Measurements from ENCODE around the gene SPPL3. TPM values are rescaled to one million over a fixed set of nuclear protein-coding genes. Genes with fewer than 3 reads are reported as not detected.

SPPL3 gene
- total RNA-seq, 1 donor, result 44.5 TPM

DNA sequence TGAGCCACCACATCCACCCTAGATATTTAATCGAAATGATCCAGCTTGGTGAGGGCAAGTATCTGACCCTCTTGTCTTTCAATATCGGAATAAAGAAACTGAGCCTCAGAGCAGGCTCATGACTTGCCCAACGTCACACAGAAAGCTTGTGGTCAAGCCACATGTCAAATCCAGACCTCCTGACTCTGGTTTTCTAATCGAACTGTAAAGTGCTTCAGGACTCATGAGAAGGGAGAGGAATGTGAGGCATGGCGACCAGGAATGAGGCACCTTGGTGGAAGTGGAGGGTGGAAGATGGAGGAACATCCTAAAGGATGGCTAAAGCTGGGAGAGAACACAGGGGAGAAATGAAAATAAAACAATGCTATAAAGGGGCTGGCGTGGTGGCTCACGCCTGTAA, 27.9 kb upstream of the SPPL3 start:
- H3K4me1 ChIP-seq (ENCODE audit: insufficient read depth, low read length), result peaks cover 35% of the 10 kb centered on the region
- H3K4me3 ChIP-seq (ENCODE audit: low read length), result no peak overlapping the region

DNA sequence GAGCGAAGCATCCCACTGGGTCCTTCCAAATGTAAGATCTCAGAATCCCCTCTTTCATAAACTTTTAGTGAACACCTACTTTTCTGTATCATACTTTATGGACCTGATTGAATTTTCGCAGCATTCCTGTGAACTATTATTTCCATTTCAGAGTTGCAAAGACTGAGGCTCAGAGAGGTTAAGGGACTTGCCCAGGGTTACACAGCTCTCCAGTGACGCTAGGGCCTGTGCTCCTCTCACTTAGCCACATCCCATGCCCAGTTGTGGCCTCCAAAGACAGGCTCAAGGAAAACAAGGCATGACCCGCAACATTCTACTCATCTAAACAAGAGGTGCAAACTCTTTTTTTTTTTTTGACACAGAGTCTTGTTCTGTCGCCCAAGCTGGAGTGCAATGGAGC, 25.9 kb upstream of the SPPL3 start:
- Histone ChIP-seq H3K27me3 (ENCODE audit: insufficient read depth, low read length) (no peaks in the 10 kb centered on the region), H3K4me1 (ENCODE audit: insufficient read depth, low read length) (peaks cover 15% of the 10 kb centered on the region), H3K4me3 (ENCODE audit: low read length) (no peak overlapping the region), H3K9me3 (ENCODE audit: low read depth, low read length) (no peaks in the 10 kb centered on the region)

More for the DNA sequence above, 27.9 kb upstream of the SPPL3 start:
- Histone ChIP-seq H3K27me3 (ENCODE audit: insufficient read depth, low read length) (no peaks in the 10 kb centered on the region), H3K9me3 (ENCODE audit: low read depth, low read length) (no peaks in the 10 kb centered on the region)

DNA sequence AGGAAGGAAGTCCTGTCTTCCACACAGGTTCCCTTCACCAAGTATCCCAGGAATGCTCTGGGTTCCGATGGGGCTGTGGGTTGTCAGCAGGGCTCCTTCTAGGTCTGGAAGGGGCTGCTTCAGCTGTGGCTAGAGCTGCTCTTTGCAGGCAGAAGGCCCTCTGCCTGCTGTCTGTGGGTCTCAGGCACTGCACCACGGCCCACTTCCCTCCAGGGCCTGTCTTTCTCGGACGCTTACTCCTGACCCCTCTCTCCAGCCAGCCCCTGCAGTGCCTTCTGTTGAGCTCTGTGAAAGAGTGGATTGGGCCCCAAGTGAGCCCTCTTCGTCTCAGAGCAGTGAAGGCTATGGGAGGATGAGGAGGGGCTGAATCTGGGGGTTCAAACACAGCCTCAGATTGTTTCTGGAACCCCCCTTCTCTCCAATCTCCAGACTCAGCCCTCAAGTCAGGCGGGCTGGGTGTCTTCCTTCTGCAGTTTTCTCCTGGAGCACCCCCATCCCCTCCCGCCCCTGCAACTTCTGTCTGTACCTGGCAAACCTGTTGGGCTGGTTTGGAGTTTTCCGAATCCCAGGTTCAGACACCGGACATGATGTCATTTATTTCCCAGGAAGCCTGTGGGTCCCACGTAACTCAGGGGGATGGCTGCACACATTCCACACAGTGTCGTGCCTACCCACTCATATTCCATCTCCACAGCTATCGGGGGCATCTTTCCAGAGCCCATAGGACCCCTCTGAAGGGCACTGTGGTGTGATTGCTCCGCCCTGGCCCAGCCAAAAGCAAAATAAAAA, 24.9 kb upstream of the SPPL3 start:
- no peaks in the 10 kb centered on the region for H3K27me3 ChIP-seq (ENCODE audit: insufficient read depth, low read length)
- peaks cover 5% of the 10 kb centered on the region for H3K4me1 ChIP-seq (ENCODE audit: insufficient read depth, low read length)

DNA sequence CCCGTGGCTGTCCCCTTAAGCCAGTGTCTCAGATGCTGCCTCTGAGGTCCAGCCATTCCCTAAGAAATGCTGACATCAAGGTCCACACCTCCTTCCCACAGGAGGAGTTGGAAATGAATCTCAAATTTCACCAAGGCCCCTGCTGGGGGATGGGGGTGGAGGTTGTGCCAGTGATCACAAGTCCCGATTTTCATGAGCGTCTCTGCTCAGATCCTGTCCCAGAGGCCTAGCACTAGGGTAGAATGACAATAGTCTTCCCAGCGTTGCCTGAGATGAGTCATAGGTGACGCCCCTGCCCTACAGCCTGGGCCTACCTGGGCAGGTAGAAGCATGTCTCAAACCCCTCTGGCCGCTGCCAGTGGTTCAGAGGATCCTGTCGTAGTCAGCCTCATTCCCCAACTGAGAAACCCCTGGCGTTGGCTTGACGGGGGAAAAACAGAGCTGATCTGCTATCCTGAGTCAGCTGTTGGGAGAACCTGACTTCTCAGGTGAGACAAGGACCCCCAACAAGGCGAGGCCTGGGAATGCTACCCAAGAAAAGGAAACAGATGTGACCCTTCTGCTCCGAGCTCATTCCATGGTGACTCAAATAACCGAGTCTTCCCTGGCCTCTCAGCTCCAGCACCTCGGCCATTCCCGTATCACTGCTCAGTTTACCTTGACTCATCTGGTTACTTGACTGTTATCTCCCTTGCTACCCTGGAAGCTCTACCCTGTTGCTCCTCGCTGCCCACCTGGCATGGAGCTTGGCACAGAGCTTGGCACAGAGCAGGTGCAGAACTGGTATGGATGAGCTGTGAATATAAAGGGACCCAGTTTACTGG, 21.8 kb upstream of the SPPL3 start:
- no peaks in the 10 kb centered on the region for H3K27me3 ChIP-seq (ENCODE audit: insufficient read depth, low read length)
- no peak overlapping the region for H3K4me3 ChIP-seq (ENCODE audit: low read length)
- H3K9me3 ChIP-seq (ENCODE audit: low read depth, low read length), result no peaks in the 10 kb centered on the region
- no peaks in the 10 kb centered on the region for H3K4me1 ChIP-seq (ENCODE audit: insufficient read depth, low read length)

More for the DNA sequence above, 24.9 kb upstream of the SPPL3 start:
- Histone ChIP-seq H3K4me3 (ENCODE audit: low read length) (no peak overlapping the region), H3K9me3 (ENCODE audit: low read depth, low read length) (no peaks in the 10 kb centered on the region)

DNA sequence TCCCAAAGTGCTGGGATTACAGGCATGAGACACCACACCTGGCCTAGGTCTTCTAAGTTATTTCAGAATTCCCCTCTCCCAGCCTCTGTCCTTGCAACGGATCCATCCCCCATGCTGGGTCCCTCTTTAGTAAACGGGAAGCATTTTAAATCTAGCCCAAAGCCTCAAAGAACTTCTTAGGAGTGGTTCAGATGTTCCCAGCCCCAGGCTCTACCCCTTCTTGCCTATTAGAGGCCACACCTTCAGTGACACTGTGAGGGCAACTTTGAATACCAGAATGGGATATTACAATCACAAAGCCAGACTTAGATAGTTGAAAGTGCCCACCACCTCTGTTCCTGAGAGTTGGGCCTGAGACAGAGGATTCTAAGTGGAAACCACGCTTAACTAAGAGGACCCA, 18.1 kb upstream of the SPPL3 start:
- H3K4me3 ChIP-seq (ENCODE audit: low read length), result no peak overlapping the region

DNA sequence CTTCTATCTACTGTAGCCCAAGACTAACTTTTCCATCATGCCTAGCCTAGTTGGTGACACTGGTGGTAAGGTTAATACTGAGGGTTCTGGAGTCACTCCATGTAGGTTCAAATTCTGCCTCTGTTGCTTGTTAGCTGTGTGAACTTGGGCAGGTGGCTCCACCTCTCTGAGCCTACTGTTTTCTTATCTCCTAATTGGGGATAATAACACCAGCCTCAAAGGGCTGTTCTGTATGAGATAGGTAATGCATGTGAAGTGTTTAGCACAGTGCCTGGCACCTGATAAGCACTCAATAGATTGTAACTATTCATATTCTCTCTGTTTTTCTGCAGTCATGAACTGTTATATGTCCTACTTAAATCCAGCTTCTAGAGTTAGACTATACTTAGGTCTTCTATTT, 17.5 kb upstream of the SPPL3 start:
- no peaks in the 10 kb centered on the region for H3K27me3 ChIP-seq (ENCODE audit: insufficient read depth, low read length)
- H3K4me1 ChIP-seq (ENCODE audit: insufficient read depth, low read length), result no peaks in the 10 kb centered on the region
- H3K4me3 ChIP-seq (ENCODE audit: low read length), result no peak overlapping the region
- peaks cover 10% of the 10 kb centered on the region for H3K9me3 ChIP-seq (ENCODE audit: low read depth, low read length)

More for the DNA sequence above, 18.1 kb upstream of the SPPL3 start:
- H3K4me1 ChIP-seq (ENCODE audit: insufficient read depth, low read length), result no peaks in the 10 kb centered on the region
- peaks cover 10% of the 10 kb centered on the region for H3K9me3 ChIP-seq (ENCODE audit: low read depth, low read length)
- no peaks in the 10 kb centered on the region for H3K27me3 ChIP-seq (ENCODE audit: insufficient read depth, low read length)

DNA sequence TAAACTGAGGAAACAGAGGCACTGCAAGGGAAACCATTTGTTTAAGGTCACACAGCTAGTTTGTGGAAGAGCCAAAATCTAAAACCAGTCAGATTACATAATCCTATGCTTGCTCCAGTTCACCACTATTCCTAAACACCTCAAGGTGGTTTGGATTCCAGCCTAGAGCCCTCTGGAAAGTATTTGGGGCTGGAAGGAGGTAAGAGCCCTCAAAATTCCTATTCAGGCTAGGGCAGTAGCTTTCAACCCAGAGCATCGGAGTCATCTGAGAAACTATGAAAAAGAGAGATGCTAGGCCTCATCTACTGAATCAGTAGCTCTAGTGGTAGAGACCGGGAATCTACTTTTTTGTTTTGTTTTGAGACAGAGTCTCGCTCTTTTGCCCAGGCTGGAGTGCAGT, 16.0 kb upstream of the SPPL3 start:
- Histone ChIP-seq H3K9me3 (ENCODE audit: low read depth, low read length) (peaks cover 10% of the 10 kb centered on the region), H3K4me1 (ENCODE audit: insufficient read depth, low read length) (no peaks in the 10 kb centered on the region), H3K4me3 (ENCODE audit: low read length) (no peak overlapping the region), H3K27me3 (ENCODE audit: insufficient read depth, low read length) (no peaks in the 10 kb centered on the region)

DNA sequence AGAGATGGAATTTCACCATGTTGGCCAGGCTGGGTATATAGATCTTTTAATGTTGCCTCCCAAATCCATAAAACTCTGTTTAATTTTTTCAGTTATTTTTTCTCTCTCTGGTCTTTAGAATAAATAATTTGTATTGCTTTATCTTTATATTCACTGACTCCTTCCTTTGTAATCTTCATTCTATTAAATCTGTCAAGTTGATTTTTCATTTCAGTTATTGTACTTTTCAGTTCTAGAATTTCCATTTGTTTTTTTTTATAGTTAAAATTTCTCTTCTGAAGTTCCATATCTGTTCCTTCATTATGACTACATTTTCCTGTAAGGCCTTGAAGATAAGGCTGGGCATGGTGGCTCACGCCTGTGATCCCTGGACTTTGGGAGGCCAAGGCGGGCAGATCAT, 13.6 kb upstream of the SPPL3 start:
- no peaks in the 10 kb centered on the region for H3K4me1 ChIP-seq (ENCODE audit: insufficient read depth, low read length)
- H3K4me3 ChIP-seq (ENCODE audit: low read length), result no peak overlapping the region
- H3K9me3 ChIP-seq (ENCODE audit: low read depth, low read length), result peaks cover 10% of the 10 kb centered on the region
- H3K27me3 ChIP-seq (ENCODE audit: insufficient read depth, low read length), result no peaks in the 10 kb centered on the region

DNA sequence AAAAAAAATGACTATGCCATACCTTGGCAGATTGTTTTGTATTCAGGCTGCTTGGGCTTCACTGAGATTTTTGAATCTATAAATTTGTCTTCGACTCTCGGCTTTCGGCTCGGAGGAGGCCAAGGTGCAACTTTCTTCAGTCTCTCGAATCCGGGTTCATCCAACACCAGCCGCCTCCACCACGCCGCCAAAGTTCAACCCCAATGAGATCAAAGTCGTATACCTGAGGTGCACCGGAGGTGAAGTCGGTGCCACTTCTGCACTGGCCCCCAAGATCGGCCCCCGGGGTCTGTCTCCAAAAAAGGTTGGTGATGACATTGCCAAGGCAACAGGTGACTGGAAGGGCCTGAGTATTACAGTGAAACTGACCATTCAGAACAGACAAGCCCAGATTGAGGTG, 12.4 kb upstream of the SPPL3 start:
- H3K4me1 ChIP-seq (ENCODE audit: insufficient read depth, low read length), result no peaks in the 10 kb centered on the region
- peaks cover 10% of the 10 kb centered on the region for H3K9me3 ChIP-seq (ENCODE audit: low read depth, low read length)
- no peaks in the 10 kb centered on the region for H3K27me3 ChIP-seq (ENCODE audit: insufficient read depth, low read length)
- H3K4me3 ChIP-seq (ENCODE audit: low read length), result no peak overlapping the region

DNA sequence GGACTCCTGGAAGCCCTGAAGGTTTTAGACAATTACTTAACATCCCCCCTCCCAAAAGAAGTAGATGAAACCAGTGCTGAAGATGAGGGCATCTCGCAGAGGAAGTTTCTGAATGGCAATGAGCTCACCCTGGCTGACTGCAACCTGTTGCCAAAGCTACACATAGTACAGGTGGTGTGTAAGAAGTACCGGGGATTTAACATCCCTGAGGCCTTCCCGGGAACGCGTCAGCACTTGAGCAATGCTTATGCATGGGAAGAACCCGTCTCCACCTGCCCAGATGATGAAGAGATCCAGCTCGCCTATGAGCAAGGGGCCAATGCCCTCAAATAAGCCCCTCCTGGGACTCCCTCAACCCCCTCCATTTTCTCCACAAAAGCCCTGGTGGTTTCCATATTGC, 10.6 kb upstream of the SPPL3 start:
- peaks cover 10% of the 10 kb centered on the region for H3K9me3 ChIP-seq (ENCODE audit: low read depth, low read length)

DNA sequence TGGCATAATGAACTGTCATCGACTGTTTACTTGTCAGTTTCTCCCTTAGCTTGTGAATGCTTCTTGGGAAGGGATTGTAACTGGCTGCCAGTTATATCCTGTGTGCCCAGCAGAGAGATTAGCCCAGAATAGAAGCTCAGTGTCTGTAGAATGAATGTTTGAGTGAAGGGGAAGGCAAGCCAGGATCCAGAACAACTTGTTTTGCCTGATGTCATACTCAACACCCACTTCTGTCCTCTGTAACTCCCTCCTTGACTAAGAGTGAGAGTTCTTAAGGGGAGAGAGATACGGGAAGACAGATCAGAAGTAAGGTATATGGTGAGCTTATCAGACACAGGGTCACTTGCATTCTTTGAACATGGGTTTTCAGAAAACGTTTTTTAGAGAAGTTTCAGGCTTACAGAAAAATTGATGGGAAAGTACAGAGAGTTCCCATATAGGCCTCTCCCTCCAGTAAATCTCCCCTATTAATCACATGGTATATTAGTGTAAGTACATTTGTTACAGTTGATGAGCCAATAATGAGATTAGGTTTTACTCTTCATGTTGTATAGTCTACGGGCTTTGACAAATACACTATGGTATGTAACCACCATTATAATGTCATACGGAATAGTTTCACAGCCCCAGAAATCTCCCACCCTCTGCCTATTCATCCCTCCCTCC, 5.6 kb upstream of the SPPL3 start:
- H3K4me3 ChIP-seq (ENCODE audit: low read length), result no peak overlapping the region
- H3K4me1 ChIP-seq (ENCODE audit: insufficient read depth, low read length), result peaks cover 2% of the 10 kb centered on the region

More for the DNA sequence above, 10.6 kb upstream of the SPPL3 start:
- Histone ChIP-seq H3K4me3 (ENCODE audit: low read length) (no peak overlapping the region), H3K4me1 (ENCODE audit: insufficient read depth, low read length) (no peaks in the 10 kb centered on the region), H3K27me3 (ENCODE audit: insufficient read depth, low read length) (no peaks in the 10 kb centered on the region)

DNA sequence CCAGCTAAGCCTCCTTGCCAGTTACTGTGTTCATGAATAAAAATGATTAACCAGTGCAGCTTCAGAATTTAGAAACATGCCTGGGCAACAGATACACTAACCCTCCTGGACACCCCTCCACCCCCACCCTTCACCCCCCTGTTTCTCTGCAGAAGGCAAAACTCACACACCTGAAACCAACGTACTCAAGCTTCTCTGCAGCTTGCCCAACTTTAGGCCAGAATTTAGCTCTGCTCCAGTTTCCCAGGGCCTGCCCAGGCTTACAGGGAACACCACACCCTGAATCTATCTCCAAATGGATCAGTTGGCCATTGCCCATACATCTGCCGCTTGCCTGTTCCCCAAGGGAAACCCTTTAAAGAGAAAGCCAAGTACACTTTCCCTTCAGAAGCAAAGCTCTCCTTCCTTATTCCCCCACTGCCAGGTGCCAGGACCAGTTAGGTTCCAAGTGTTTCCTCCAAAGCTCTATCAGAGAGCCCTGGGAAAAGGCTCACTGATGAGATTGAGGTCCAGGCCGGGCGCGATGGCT, 1.8 kb upstream of the SPPL3 start:
- Histone ChIP-seq H3K9me3 (ENCODE audit: low read depth, low read length) (no peaks in the 10 kb centered on the region), H3K4me1 (ENCODE audit: insufficient read depth, low read length) (peaks cover 30% of the 10 kb centered on the region), H3K27me3 (ENCODE audit: insufficient read depth, low read length) (no peaks in the 10 kb centered on the region)

More for the DNA sequence above, 5.6 kb upstream of the SPPL3 start:
- Histone ChIP-seq H3K9me3 (ENCODE audit: low read depth, low read length) (no peaks in the 10 kb centered on the region), H3K27me3 (ENCODE audit: insufficient read depth, low read length) (no peaks in the 10 kb centered on the region)

DNA sequence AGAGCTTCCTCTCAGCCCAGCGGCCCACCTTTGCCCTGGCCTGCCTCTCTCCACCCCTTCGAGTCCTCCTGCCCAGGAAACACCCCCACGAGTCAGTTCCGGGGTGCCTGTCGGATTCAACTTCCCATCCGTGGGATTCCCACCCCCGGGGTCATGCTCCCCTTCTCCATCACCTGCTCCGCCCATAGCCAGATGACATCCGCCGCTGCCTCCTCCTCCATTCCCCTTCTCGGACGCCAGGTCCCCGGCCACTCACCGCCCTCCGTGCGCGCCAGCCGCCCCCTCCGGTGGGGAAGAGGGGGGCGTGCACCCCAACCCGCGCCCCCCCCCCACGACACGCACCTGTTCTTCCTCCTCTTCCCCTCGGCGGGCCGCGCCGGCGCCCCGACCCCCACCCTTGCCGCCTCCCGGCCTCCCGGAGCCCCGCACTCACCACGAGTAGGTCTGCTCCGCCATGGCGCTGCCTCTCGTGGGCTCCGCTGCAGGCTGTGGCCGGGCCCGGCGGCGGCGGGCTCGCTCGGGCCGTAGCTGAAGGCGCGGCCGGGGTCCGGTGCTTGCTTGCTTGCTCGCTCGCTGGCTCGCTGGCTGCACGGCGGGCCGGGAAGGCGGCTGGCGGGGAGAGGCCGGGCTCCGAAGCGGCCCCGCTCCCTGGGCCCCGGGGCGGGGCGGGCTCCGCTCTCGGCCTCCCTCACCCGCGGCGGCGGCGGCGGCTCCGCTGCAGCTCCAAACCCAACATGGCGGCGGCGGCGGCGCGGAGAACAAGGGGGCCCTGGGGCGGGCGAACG, 554 bp downstream of the SPPL3 start:
- peak overlapping the region; percentile 77 for H3K4me3 ChIP-seq (ENCODE audit: low read length)
- no peaks in the 10 kb centered on the region for H3K27me3 ChIP-seq (ENCODE audit: insufficient read depth, low read length)
- no peaks in the 10 kb centered on the region for H3K9me3 ChIP-seq (ENCODE audit: low read depth, low read length)
- peaks cover 38% of the 10 kb centered on the region for H3K4me1 ChIP-seq (ENCODE audit: insufficient read depth, low read length)

More for the DNA sequence above, 1.8 kb upstream of the SPPL3 start:
- H3K4me3 ChIP-seq (ENCODE audit: low read length), result no peak overlapping the region

DNA sequence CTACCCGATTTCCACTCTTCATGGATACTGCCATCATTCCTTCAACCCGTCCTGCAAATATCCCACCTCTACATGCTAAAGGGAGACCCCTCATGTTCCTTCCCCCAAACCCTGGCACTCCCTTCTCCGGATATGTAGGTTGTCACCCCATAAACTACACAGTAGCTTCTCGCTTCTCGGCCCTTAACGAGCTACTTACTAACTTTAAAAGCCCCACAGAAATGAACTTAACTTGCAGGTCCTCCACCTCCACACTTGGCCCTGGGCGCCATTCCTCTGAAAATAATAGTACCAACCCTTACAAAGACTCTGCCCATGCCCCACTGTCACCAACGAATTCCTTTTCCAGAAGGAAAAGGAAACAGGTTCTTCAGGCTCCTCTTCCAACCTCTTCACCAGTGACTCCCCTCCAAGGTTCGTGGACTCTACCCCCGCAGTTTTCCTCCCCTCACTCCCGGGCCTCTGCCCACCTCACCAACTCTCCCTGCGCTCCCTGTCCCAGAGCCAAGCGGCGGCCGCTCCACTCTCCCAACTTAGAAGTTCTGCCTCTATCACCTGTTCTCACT, 1.2 kb downstream of the SPPL3 start:
- Histone ChIP-seq H3K4me3 (ENCODE audit: low read length) (peak overlapping the region; percentile 77), H3K27me3 (ENCODE audit: insufficient read depth, low read length) (no peaks in the 10 kb centered on the region), H3K9me3 (ENCODE audit: low read depth, low read length) (no peaks in the 10 kb centered on the region)

More for the DNA sequence above, 1.2 kb downstream of the SPPL3 start:
- peaks cover 38% of the 10 kb centered on the region for H3K4me1 ChIP-seq (ENCODE audit: insufficient read depth, low read length)

Data from mononuclear cell (primary cell).